Smooth muscle cell (in vitro differentiated cells): ENCODE measurements around the gene CERKL. TPM values are rescaled to one million over a fixed set of nuclear protein-coding genes. Genes with fewer than 3 reads are reported as not detected.

Experiments
- DNase-seq: peaks from one replicate; lab custom pipeline; 2025; ENCODE audit not compliant: unreplicated experiment; lab: John Stamatoyannopoulos, UW
- H2AFZ ChIP-seq: fragments of 200-600 bp; sonication (generic); 2 replicates; pipeline ENCODE4 v1.6.0; 2016; ENCODE audit warnings: antibody characterized with exemption, low read depth, mild to moderate bottlenecking
- H3F3A ChIP-seq: fragments of 200-600 bp; sonication (generic); 2 replicates; pipeline ENCODE4 v1.6.0; 2017; ENCODE audit warnings: antibody characterized with exemption, low read depth
- H3K27ac ChIP-seq: fragments of 200-600 bp; sonication (generic); 2 replicates; pipeline ENCODE4 v1.5.1; 2016; ENCODE audit warnings: low read depth, mild to moderate bottlenecking
- H3K27me3 ChIP-seq: fragments of 200-600 bp; sonication (generic); 2 replicates; pipeline ENCODE4 v1.6.1; 2016; ENCODE audit warnings: low read depth, mild to moderate bottlenecking
- H3K36me3 ChIP-seq: fragments of 200-600 bp; sonication (generic); 2 replicates; pipeline ENCODE4 v1.5.1; 2016; ENCODE audit warnings: low read depth
- H3K4me1 ChIP-seq: fragments of 200-600 bp; sonication (generic); 2 replicates; pipeline ENCODE4 v1.5.1; 2016; ENCODE audit warnings: low read depth
- H3K4me2 ChIP-seq: fragments of 200-600 bp; sonication (generic); 2 replicates; pipeline ENCODE4 v1.6.0; 2016; ENCODE audit warnings: mild to moderate bottlenecking
- H3K4me3 ChIP-seq: fragments of 200-600 bp; sonication (generic); 2 replicates; pipeline ENCODE4 v1.5.1; 2016; ENCODE audit warnings: mild to moderate bottlenecking
- H3K79me2 ChIP-seq: fragments of 200-600 bp; sonication (generic); 2 replicates; pipeline ENCODE4 v1.6.0; 2016; ENCODE audit warnings: low read depth, mild to moderate bottlenecking
- H3K9ac ChIP-seq: fragments of 200-600 bp; sonication (generic); 2 replicates; pipeline ENCODE4 v1.6.0; 2016; ENCODE audit warnings: low read depth
- H3K9me3 ChIP-seq: fragments of 200-600 bp; sonication (generic); replicated peaks from 2 replicates; pipeline ENCODE4 v1.5.1; 2016; ENCODE audit warnings: low read depth
- H4K20me1 ChIP-seq: fragments of 200-600 bp; sonication (generic); 2 replicates; pipeline ENCODE4 v1.6.0; 2016; ENCODE audit warnings: low read depth
- WGBS: methylation state at CpG from one replicate; pipeline ENCODE4 v1.1.7; 2016; ENCODE audit warnings: low lambda C conversion rate; 5-methylcytosine and 5-hydroxymethylcytosine counted together
- polyA plus RNA-seq: library from polyadenylated mRNA; unstranded; fragments of >200 nt; fragmentation: Nextera tagmentation; extraction: Ambion mirVana; gene quantifications from 2 replicates; pipeline ENCODE4 v1.2.1, GENCODE V29; 2016
- total RNA-seq: library from RNA; depleted of rRNA; stranded (reverse); fragments of >200 nt; gene quantifications from 2 replicates; pipeline ENCODE4 v1.2.3, GENCODE V29; 2014
- TF ChIP-seq, protein P1 (sequence below): fragments of 200-600 bp; sonication (generic); IDR thresholded peaks from 2 replicates; pipeline ENCODE4 v1.5.1; 2017; ENCODE audit warnings: borderline replicate concordance, mild to moderate bottlenecking, antibody characterized with exemption; ENCODE audit not compliant: insufficient read depth, poor library complexity, severe bottlenecking

The CERKL gene
- total and polyA plus RNA-seq, 2 experiments from 2014 or later, result 1.4 TPM; not detected in 1

DNA sequence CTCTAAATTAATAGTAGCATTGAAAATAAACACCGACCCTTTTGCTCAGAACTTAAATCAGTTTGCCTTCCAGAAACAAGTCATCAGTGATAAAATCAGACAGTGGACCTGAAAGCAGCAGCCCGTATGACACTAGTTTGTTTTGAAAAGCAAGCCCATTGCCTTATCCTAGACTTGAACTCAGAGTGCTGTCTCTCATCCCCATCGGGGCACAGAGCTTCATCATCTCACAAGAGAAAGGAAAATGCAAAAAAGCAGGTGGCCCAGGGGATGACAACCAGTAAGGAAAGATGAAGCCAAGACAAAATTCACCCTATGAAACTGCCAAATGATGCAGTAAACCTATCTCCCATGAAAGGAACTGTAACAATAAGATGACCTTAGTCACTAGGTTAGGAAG lies 71.2 kb downstream of the CERKL start:
- H3K27ac ChIP-seq, result no peak overlapping the region
- TF ChIP-seq, protein P1, sequence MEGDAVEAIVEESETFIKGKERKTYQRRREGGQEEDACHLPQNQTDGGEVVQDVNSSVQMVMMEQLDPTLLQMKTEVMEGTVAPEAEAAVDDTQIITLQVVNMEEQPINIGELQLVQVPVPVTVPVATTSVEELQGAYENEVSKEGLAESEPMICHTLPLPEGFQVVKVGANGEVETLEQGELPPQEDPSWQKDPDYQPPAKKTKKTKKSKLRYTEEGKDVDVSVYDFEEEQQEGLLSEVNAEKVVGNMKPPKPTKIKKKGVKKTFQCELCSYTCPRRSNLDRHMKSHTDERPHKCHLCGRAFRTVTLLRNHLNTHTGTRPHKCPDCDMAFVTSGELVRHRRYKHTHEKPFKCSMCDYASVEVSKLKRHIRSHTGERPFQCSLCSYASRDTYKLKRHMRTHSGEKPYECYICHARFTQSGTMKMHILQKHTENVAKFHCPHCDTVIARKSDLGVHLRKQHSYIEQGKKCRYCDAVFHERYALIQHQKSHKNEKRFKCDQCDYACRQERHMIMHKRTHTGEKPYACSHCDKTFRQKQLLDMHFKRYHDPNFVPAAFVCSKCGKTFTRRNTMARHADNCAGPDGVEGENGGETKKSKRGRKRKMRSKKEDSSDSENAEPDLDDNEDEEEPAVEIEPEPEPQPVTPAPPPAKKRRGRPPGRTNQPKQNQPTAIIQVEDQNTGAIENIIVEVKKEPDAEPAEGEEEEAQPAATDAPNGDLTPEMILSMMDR, result no peak
- H3K4me1 ChIP-seq, result no peaks in the 10 kb centered on the region
- no peaks in the 10 kb centered on the region for H3K36me3 ChIP-seq
- H4K20me1 ChIP-seq, result no peaks in the 10 kb centered on the region
- H2AFZ ChIP-seq, result no peak overlapping the region
- peaks cover 28% of the 10 kb centered on the region for H3K27me3 ChIP-seq
- no peak overlapping the region for H3K4me3 ChIP-seq
- 75% methylated on average over 3 of the region's 3 CpGs for WGBS
- no peak overlapping the region for H3K4me2 ChIP-seq
- H3K9ac ChIP-seq, result no peak overlapping the region
- no peaks in the 10 kb centered on the region for H3F3A ChIP-seq
- no peak for DNase-seq
- H3K79me2 ChIP-seq, result no peaks in the 10 kb centered on the region
- no peaks in the 10 kb centered on the region for H3K9me3 ChIP-seq

DNA sequence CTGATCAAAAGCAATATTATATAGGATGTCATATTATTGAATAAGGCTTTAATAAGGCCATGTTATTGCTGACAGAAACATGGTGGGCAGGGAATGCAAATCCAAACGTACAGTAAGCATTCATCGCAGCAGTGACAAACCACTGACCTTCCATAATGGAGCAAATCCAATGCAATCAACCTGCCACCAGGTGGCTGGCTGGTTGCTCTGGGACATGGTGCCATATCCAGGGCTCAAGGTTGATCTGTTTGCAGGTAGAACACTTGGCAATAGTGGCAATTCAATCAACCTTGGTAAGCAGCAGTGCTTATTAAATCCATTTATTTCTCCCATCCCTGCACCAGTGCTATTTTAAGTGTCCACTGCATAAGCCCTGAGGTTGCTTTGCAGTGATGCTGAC lies 75.4 kb downstream of the CERKL start:
- H4K20me1 ChIP-seq, result no peaks in the 10 kb centered on the region
- H3K4me1 ChIP-seq, result no peaks in the 10 kb centered on the region
- H3K9me3 ChIP-seq, result no peaks in the 10 kb centered on the region
- H2AFZ ChIP-seq, result no peak overlapping the region
- no peak overlapping the region for H3K4me3 ChIP-seq
- TF ChIP-seq, protein P1, result no peak
- no peak for DNase-seq
- no peak overlapping the region for H3K27ac ChIP-seq
- WGBS, result 69% methylated on average over 2 of the region's 2 CpGs
- H3F3A ChIP-seq, result no peaks in the 10 kb centered on the region
- H3K4me2 ChIP-seq, result no peak overlapping the region
- H3K9ac ChIP-seq, result no peak overlapping the region
- H3K27me3 ChIP-seq, result peaks cover 38% of the 10 kb centered on the region
- no peaks in the 10 kb centered on the region for H3K79me2 ChIP-seq
- H3K36me3 ChIP-seq, result no peaks in the 10 kb centered on the region

DNA sequence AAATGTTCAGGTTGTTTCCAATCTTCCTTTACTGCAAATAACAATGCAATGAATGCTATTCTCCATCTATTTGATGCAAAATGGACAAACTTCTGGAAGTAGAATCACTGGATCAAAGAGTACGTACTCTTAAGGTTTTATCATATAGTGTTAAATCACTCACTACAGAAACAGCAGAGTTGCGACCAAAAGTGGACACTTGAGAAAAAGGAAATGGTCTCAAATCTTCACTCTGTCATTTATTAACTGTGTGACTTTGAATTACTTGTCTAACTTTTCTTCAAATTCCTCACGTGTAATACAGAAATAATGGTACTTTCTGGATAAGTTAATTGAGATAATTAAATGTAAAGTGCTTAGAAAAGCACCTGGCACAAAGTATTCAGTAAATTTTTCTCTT lies 78.1 kb downstream of the CERKL start:
- no peaks in the 10 kb centered on the region for H3K4me1 ChIP-seq
- H3K4me2 ChIP-seq, result no peak overlapping the region
- no peak overlapping the region for H2AFZ ChIP-seq
- no peak for DNase-seq
- TF ChIP-seq, protein P1, result no peak
- WGBS, result 49% methylated on average over 3 of the region's 3 CpGs
- no peaks in the 10 kb centered on the region for H3K9me3 ChIP-seq
- H3K27me3 ChIP-seq, result peaks cover 31% of the 10 kb centered on the region
- H3K36me3 ChIP-seq, result no peaks in the 10 kb centered on the region
- H3K9ac ChIP-seq, result no peak overlapping the region
- no peaks in the 10 kb centered on the region for H4K20me1 ChIP-seq
- H3K79me2 ChIP-seq, result no peaks in the 10 kb centered on the region
- H3K27ac ChIP-seq, result no peak overlapping the region
- no peak overlapping the region for H3K4me3 ChIP-seq
- no peaks in the 10 kb centered on the region for H3F3A ChIP-seq

DNA sequence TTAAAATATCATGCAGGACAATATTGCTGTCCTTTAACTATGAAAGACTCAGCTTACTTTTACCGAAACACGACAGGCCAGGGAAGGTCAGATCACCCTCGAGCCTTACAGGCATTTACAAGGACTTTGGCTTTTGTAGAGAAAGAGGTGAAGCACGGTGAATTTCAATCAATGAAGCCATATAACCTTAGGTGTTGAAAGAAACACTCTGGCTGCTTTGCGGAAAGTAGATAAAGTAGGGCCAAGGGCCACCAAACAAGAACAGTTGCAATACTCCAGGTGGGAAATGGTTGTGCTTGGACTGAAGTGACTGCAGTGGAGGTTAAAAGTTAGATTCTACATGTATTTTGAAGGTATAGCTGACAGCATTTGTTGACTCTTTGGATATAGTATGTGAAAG lies 80.5 kb downstream of the CERKL start:
- Histone ChIP-seq H3K4me3 (no peak overlapping the region), H3K36me3 (no peaks in the 10 kb centered on the region), H3K27ac (no peak overlapping the region), H2AFZ (no peak overlapping the region), H4K20me1 (no peaks in the 10 kb centered on the region), H3F3A (no peaks in the 10 kb centered on the region), H3K4me2 (no peak overlapping the region), H3K79me2 (no peaks in the 10 kb centered on the region), H3K9me3 (no peaks in the 10 kb centered on the region), H3K27me3 (peaks cover 29% of the 10 kb centered on the region), H3K4me1 (no peaks in the 10 kb centered on the region), H3K9ac (no peak overlapping the region)
- DNase-seq, result no peak
- TF ChIP-seq, protein P1, result no peak
- WGBS, result 87% methylated on average over 5 of the region's 5 CpGs
